ENCODE results near the gene PTP4A2.

- TF ChIP-seq POLR2A (IDR thresholded peaks at IDR 0.05): no peak
- TF ChIP-seq CTCF (IDR thresholded peaks at IDR 0.05): no peak
- TF ChIP-seq POLR2AphosphoS5 (IDR thresholded peaks at IDR 0.05): no peak
Measured at GRCh38 chr1:31900790-31901189, 37.4 kb downstream of the PTP4A2 start.
